ENCODE data around the gene TMEM132C.

DNA sequence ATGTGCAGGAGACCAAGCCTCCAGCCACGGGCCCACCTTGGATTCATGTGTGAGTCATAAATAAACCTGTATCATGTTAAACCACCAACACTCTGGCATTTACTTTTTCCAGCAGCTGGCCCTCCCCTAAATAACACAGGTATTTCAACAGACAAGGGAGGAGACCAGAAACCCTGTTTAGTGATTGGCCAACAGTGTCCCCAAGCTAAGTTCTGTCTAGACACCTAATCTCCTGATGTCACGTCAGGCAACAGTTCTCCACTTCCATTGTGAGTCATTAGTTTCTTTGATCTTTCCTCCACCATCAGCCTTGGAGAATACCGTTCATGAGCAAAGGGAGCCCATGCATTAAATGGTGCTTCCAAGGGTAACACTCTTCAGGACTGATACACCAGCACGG is 196.9 kb downstream of the TMEM132C start:
- TF ChIP-seq POLR2A (IDR thresholded peaks at IDR 0.05) (no peak), POLR2AphosphoS5 (IDR thresholded peaks at IDR 0.05) (no peak)
- TF ChIP-seq, protein P1, sequence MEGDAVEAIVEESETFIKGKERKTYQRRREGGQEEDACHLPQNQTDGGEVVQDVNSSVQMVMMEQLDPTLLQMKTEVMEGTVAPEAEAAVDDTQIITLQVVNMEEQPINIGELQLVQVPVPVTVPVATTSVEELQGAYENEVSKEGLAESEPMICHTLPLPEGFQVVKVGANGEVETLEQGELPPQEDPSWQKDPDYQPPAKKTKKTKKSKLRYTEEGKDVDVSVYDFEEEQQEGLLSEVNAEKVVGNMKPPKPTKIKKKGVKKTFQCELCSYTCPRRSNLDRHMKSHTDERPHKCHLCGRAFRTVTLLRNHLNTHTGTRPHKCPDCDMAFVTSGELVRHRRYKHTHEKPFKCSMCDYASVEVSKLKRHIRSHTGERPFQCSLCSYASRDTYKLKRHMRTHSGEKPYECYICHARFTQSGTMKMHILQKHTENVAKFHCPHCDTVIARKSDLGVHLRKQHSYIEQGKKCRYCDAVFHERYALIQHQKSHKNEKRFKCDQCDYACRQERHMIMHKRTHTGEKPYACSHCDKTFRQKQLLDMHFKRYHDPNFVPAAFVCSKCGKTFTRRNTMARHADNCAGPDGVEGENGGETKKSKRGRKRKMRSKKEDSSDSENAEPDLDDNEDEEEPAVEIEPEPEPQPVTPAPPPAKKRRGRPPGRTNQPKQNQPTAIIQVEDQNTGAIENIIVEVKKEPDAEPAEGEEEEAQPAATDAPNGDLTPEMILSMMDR (IDR thresholded peaks at IDR 0.05), result no peak
